Eye (tissue), 1 donor: Measurements from ENCODE around the gene GNL2.

ENCODE experiments used
- DNase-seq: peaks from one replicate; pipeline ENCODE4 v3.0.0-alpha.2; 2015

GNL2 gene

GRCh38 chr1:37595440-37596181, at the start of gene GNL2:
GNL2 (minus strand) TSS chr1:37595937; CDS start chr1:37595822, 115 bp downstream.
- DNase-seq: peak; percentile 99

- DNase-seq: no peak
Measured at GRCh38 chr1:37641059-37641458, 45.3 kb upstream of the GNL2 start.

GRCh38 chr1:37636435-37636834, 40.7 kb upstream of the GNL2 start:
- DNase-seq: no peak

- no peak for DNase-seq
Measured at GRCh38 chr1:37634992-37635902, 39.5 kb upstream of the GNL2 start.

- peak; percentile 77 for DNase-seq
Measured at GRCh38 chr1:37634244-37634991, 38.7 kb upstream of the GNL2 start, which contains the start of gene RSPO1. RSPO1 (minus strand) TSS chr1:37634892; CDS start chr1:37629661, 5,231 bp downstream.

- DNase-seq: no peak
Measured at GRCh38 chr1:37633938-37634243, 38.2 kb upstream of the GNL2 start.

GRCh38 chr1:37633040-37633937, 37.6 kb upstream of the GNL2 start:
- DNase-seq: peak; percentile 39

- no peak for DNase-seq
Measured at GRCh38 chr1:37631036-37631435, 35.3 kb upstream of the GNL2 start.

GRCh38 chr1:37630426-37631028, 34.8 kb upstream of the GNL2 start:
- no peak for DNase-seq

GRCh38 chr1:37629726-37630425, 34.1 kb upstream of the GNL2 start:
- DNase-seq: no peak

- DNase-seq: no peak
Measured at GRCh38 chr1:37629008-37629407, 33.3 kb upstream of the GNL2 start.

GRCh38 chr1:37628026-37628556, 32.4 kb upstream of the GNL2 start:
- no peak for DNase-seq

- no peak for DNase-seq
Measured at GRCh38 chr1:37622131-37622530, 26.4 kb upstream of the GNL2 start.

GRCh38 chr1:37621326-37621870, 25.7 kb upstream of the GNL2 start:
- DNase-seq: no peak

- no peak for DNase-seq
Measured at GRCh38 chr1:37620707-37621106, 25.0 kb upstream of the GNL2 start.

- no peak for DNase-seq
Measured at GRCh38 chr1:37616330-37616729, 20.6 kb upstream of the GNL2 start.

- DNase-seq: no peak
Measured at GRCh38 chr1:37614105-37614504, 18.4 kb upstream of the GNL2 start.

GRCh38 chr1:37612186-37612585, 16.4 kb upstream of the GNL2 start:
- no peak for DNase-seq

- DNase-seq: no peak
Measured at GRCh38 chr1:37609994-37610393, 14.3 kb upstream of the GNL2 start.

- DNase-seq: no peak
Measured at GRCh38 chr1:37609002-37609401, 13.3 kb upstream of the GNL2 start.
